OCI-LY1 (cell line): ENCODE measurements around the gene STX8.

Experiments
- H2AFZ ChIP-seq: fragments of 200-600 bp; sonication (generic), shearing (Covaris generic); 2 replicates; pipeline ENCODE4 v1.6.0; 2014; ENCODE audit warnings: antibody characterized with exemption, mild to moderate bottlenecking, low read length
- H3F3A ChIP-seq: fragments of 200-600 bp; sonication (generic), shearing (Covaris generic); 2 replicates; pipeline ENCODE4 v1.6.0; 2014; ENCODE audit warnings: mild to moderate bottlenecking, antibody characterized with exemption, low read length, moderate library complexity; ENCODE audit not compliant: insufficient read depth
- H3K27ac ChIP-seq: fragments of 200-600 bp; sonication (generic); 2 replicates; pipeline ENCODE4 v1.5.1; 2014; ENCODE audit warnings: low read length, mixed run types, mild to moderate bottlenecking, low read depth; ENCODE audit not compliant: poor library complexity, severe bottlenecking
- H3K27me3 ChIP-seq: fragments of 200-600 bp; sonication (generic); 2 replicates; pipeline ENCODE4 v1.6.0; 2014; ENCODE audit warnings: antibody characterized with exemption, mild to moderate bottlenecking, low read length, moderate library complexity; ENCODE audit not compliant: insufficient read depth
- H3K36me3 ChIP-seq: fragments of 200-600 bp; sonication (generic); 2 replicates; pipeline ENCODE4 v1.6.1; 2014; ENCODE audit warnings: mild to moderate bottlenecking, antibody characterized with exemption, low read length, moderate library complexity, mixed read lengths; ENCODE audit not compliant: insufficient read depth
- H3K4me1 ChIP-seq: fragments of 200-600 bp; sonication (generic); 2 replicates; pipeline ENCODE4 v1.5.1; 2014; ENCODE audit warnings: mild to moderate bottlenecking, low read length, moderate library complexity; ENCODE audit not compliant: insufficient read depth, severe bottlenecking
- H3K4me2 ChIP-seq: fragments of 200-600 bp; sonication (generic), shearing (Covaris generic); 2 replicates; pipeline ENCODE4 v1.6.1; 2014; ENCODE audit warnings: low read length
- H3K4me3 ChIP-seq: fragments of 200-600 bp; sonication (generic); 2 replicates; pipeline ENCODE4 v1.5.1; 2014; ENCODE audit warnings: low read length, low read depth, mild to moderate bottlenecking, mixed read lengths; ENCODE audit not compliant: poor library complexity, severe bottlenecking
- H3K79me2 ChIP-seq: fragments of 200-600 bp; shearing (Covaris generic); 2 replicates; pipeline ENCODE4 v1.6.1; 2016; ENCODE audit warnings: mixed run types, low read length, mixed read lengths; ENCODE audit not compliant: insufficient read depth
- H3K9ac ChIP-seq: fragments of 200-600 bp; sonication (generic), shearing (Covaris generic); 2 replicates; pipeline ENCODE4 v1.6.1; 2014; ENCODE audit warnings: mild to moderate bottlenecking, low read length, mixed read lengths
- H3K9me2 ChIP-seq: fragments of 200-600 bp; sonication (generic), shearing (Covaris generic); 2 replicates; pipeline ENCODE4 v1.6.1; 2014; ENCODE audit warnings: low read depth, mild to moderate bottlenecking, low read length, mixed read lengths
- H3K9me3 ChIP-seq: fragments of 200-600 bp; shearing (Covaris generic); 2 replicates; pipeline ENCODE4 v1.6.1; 2014; ENCODE audit warnings: low read length, mixed read lengths
- H4K20me1 ChIP-seq: fragments of 200-600 bp; sonication (generic), shearing (Covaris generic); 2 replicates; pipeline ENCODE4 v1.6.0; 2016; ENCODE audit warnings: mild to moderate bottlenecking, low read length; ENCODE audit not compliant: insufficient read depth
- CTCF ChIP-seq: fragments of 200-600 bp; sonication (generic), shearing (Covaris generic); IDR thresholded peaks from 2 replicates; pipeline ENCODE4 v1.5.1; 2017; ENCODE audit warnings: mild to moderate bottlenecking, antibody characterized with exemption, low read length, moderate library complexity, mixed read lengths
- EZH2 ChIP-seq: fragments of 200-600 bp; sonication (generic), shearing (Covaris generic); IDR thresholded peaks from 2 replicates; pipeline ENCODE4 v1.8.0; 2017; ENCODE audit warnings: borderline replicate concordance, mixed run types, mild to moderate bottlenecking, antibody characterized with exemption, low read length, moderate library complexity, mixed read lengths

STX8 gene

DNA sequence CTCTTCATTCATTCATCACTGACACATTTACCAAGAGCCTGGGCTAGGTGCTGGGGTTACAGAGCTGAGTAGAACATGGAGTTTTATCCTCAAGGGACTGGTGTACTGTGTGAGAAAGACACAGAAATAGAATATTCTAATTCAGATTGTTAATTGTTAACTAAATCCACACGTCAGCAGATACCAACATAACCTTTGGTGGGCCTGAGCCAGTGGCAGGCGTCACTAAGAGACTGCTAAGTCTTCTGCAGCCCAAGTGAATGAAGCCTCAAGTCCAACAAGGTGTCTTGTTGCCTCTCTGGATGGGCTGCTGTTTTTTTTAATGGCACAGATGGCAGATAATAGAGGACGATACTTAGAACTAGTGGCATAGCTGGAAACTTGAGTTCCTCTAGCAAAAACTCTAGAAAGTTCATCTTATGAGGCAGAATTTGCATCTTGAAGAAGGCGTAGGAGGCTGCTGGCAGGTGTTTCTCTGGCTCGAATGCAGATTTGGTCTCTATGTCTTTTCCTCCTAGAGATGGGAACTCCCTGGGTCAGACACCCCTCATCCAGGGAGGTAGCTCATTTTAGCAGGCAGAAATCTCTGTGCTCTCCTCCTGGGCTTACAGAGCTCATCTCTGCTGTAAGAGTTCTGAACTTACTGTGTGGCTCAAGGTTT lies 374.8 kb downstream of the STX8 start:
- H3K4me3 ChIP-seq: no peak overlapping the region
- H2AFZ ChIP-seq: no peak overlapping the region
- no peak for TF ChIP-seq EZH2
- TF ChIP-seq CTCF: no peak
- no peaks in the 10 kb centered on the region for H3K79me2 ChIP-seq
- H3F3A ChIP-seq: no peaks in the 10 kb centered on the region
- no peaks in the 10 kb centered on the region for H3K36me3 ChIP-seq
- H3K9me2 ChIP-seq: no peaks in the 10 kb centered on the region
- no peaks in the 10 kb centered on the region for H4K20me1 ChIP-seq
- no peak overlapping the region for H3K9ac ChIP-seq
- no peak overlapping the region for H3K4me2 ChIP-seq
- peaks cover 4% of the 10 kb centered on the region; the same call in 1 of the 2 replicates for H3K27me3 ChIP-seq
- H3K27ac ChIP-seq: no peak overlapping the region
- H3K4me1 ChIP-seq: no peaks in the 10 kb centered on the region
- H3K9me3 ChIP-seq: no peaks in the 10 kb centered on the region
